Central memory CD8-positive, alpha-beta T cell (primary cell): ENCODE results near the gene PRMT1.

ENCODE experiments used
- ATAC-seq: fragments of 150-1000 bp; cut with Tn5 transposase; replicated peaks from 2 replicates; pipeline ENCODE4 v1.10.0; 2022; ENCODE audit warnings: mild to moderate bottlenecking, moderate FRiP score, moderate number of reproducible peaks; ENCODE audit not compliant: poor library complexity, severe bottlenecking; ENCODE audit errors: extremely low read depth
- DNase-seq, 2 donors: peaks; one replicate each; pipeline ENCODE4 v3.0.0; 2021; ENCODE audit warnings: low spot score in 2 of 2
- H3K27ac Mint-ChIP-seq: one replicate; pipeline ENCODE4 v1.8.0; 2022; ENCODE audit warnings: low read depth, mild to moderate bottlenecking, moderate library complexity, mixed read lengths
- H3K27me3 Mint-ChIP-seq: one replicate; pipeline ENCODE4 v1.8.0; 2022; ENCODE audit warnings: mixed read lengths
- H3K36me3 Mint-ChIP-seq: one replicate; pipeline ENCODE4 v1.8.0; 2022; ENCODE audit warnings: mild to moderate bottlenecking, moderate library complexity, mixed read lengths; ENCODE audit not compliant: insufficient read depth
- H3K4me1 Mint-ChIP-seq: one replicate; pipeline ENCODE4 v1.8.0; 2022; ENCODE audit warnings: mixed read lengths
- H3K4me3 Mint-ChIP-seq: one replicate; pipeline ENCODE4 v1.8.0; 2022; ENCODE audit warnings: mild to moderate bottlenecking, moderate library complexity, mixed read lengths
- H3K9me3 Mint-ChIP-seq: one replicate; pipeline ENCODE4 v1.8.0; 2022; ENCODE audit warnings: mixed read lengths

The PRMT1 gene

DNA sequence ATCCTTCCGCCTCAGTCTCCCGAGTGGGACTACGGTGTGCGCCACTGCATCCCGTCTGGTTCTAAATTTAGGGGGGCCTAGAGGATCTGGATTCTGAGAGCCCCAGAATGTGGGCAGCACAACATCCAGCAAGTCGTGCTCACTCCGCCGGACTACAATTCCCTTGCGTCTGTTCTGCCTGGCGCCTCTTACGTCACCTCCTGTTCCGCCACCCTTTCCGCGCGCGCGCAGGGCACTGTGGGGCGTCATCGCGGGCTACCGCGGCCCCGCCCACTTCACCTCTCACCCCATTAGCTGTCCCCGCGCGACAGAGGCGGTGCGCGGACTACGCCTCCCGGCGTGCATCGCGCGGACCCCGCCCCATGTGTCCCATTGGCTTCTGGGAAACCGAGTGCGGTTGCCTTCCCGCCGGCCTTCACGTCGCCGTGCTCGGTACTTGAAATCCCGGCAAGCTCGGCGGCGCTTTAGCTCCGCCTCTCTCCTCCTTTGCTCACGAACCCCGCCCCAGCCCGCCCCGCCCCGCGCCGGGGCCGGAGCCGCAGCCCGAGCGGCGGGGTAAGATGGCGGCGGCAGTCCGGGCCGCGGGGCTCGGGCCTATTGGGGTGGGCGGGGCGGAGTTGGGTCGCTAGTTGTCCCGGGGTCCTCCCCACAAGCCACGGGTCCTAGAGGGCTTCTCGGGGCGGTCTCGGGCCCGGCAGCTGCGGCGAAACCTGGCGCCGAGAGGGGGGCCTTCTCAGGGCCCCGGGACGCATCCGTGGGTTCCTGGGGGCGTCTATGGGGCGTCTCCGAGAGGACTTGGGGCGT, 35.2 kb upstream of the PRMT1 start, which contains the start of gene SCAF1:
Gene SCAF1, plus strand, starts transcription at position 522 of the 804 bp plus-strand sequence. CDS start 2,818 bp downstream, outside the sequence.
- no peaks in the 10 kb centered on the region for H3K9me3 Mint-ChIP-seq
- ATAC-seq, result peak; percentile 58
- H3K27ac Mint-ChIP-seq, result peak within 1 kb of the TSS; percentile 96
- peaks cover 30% of the 10 kb centered on the region for H3K36me3 Mint-ChIP-seq
- H3K27me3 Mint-ChIP-seq, result no peaks in the 10 kb centered on the region
- peak; percentile 97 to 100 for DNase-seq
- H3K4me3 Mint-ChIP-seq, result peak within 1 kb of the TSS; percentile 92
- peaks cover 71% of the 10 kb centered on the region for H3K4me1 Mint-ChIP-seq

DNA sequence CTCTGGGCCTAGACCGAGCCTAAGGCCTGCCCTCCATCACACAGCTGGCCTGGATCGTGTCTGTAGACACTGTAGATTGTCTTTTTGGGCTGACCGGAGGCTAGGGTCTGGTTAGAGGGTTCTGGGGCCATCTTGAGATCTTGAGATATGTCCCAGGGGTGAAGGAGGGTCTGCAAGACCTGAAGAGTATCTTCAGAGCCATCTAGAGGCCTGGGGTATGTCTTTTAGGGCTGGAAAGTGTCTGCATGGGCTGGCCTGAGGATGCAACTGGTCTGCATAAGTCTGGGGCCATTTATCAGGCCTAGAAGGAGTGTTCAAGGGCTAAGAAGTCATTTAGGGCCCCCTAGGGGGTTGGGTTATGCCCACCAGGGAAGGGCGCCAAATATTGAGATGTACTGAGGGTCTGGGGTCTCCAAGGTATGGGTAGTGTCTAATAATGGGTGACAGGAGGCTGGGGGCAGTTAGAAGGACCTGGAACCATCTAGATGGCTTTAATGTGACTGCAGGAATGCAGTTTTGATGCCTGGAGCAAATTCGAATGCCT, 34.5 kb upstream of the PRMT1 start:
- Mint-ChIP-seq H3K27me3 (no peaks in the 10 kb centered on the region), H3K4me3 (peak overlapping the region; percentile 92), H3K4me1 (peaks cover 70% of the 10 kb centered on the region), H3K36me3 (peaks cover 31% of the 10 kb centered on the region), H3K9me3 (no peaks in the 10 kb centered on the region), H3K27ac (peak overlapping the region; percentile 96)
- DNase-seq, result no peak
- ATAC-seq, result no peak

DNA sequence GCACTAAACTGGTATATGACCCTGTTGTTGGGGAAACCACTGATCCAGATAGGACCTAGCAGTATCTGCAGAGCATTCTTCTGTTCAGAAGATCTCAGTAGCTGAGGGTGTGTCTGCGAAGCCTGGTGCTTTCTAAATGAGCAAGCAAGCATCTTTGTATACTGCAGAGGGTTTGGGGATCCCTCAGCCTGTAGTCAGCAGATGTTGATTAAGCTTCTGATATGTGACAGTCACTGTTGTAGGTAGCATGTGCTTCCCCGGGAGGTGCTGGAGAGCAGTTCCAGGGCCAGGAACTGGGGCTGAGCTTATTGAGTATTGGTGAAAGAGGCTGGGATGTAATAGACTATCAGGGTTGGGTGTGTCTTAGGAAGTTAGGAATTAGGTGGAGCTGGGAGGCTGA, 33.6 kb upstream of the PRMT1 start:
- H3K36me3 Mint-ChIP-seq, result peaks cover 33% of the 10 kb centered on the region
- no peak overlapping the region for H3K27ac Mint-ChIP-seq
- no peaks in the 10 kb centered on the region for H3K27me3 Mint-ChIP-seq
- DNase-seq (no peak), ATAC-seq (no peak)
- peaks cover 60% of the 10 kb centered on the region for H3K4me1 Mint-ChIP-seq
- no peak overlapping the region for H3K4me3 Mint-ChIP-seq
- no peaks in the 10 kb centered on the region for H3K9me3 Mint-ChIP-seq

DNA sequence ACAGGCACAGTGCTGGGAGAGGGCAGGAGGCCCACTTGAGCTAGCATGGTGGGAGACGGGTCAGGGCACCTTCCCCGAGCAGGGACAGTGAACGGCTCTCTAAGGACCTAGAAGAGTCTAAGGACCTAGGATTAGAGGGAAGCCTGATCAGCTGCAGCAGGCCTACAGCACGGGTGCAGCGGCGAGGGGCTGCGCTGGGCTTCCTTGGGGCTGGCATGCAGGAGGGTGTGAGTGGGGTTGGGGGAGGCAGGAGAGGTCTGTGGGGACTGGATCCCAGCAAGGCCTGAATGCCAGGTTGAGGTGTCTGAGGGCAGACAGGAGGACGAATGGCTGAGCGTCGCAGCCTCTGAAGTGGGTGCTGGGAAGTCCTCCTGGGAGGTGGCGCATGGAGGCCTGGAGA, 31.5 kb upstream of the PRMT1 start:
- Mint-ChIP-seq H3K27ac (peak overlapping the region; percentile 57), H3K9me3 (no peaks in the 10 kb centered on the region)

DNA sequence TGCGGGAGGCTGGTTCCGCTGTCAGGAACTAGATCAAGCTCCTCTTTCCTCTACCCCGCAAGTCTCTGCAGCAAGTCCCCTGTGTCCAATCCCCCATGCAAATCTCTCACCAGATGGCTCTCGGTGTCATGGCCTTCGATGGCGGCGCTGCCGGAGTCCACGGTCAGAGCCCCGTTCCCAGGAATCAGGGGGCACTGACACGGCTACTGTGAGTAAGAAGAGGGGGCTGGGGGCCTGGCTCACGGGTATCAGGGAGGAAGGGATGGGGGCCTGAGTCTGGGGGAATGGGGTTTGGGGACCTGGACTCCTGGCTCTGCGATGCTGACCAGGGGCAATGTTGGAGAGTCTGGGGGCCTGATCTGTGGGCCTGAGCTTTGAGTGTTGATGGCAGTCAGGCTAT, 31.1 kb upstream of the PRMT1 start:
- H3K9me3 Mint-ChIP-seq, result no peaks in the 10 kb centered on the region
- H3K36me3 Mint-ChIP-seq, result peaks cover 34% of the 10 kb centered on the region
- no peak overlapping the region for H3K27ac Mint-ChIP-seq
- peaks cover 40% of the 10 kb centered on the region for H3K4me1 Mint-ChIP-seq
- H3K4me3 Mint-ChIP-seq, result no peak overlapping the region
- ATAC-seq, result no peak
- H3K27me3 Mint-ChIP-seq, result no peaks in the 10 kb centered on the region
- no peak for DNase-seq

More for the DNA sequence above, 31.5 kb upstream of the PRMT1 start:
- Mint-ChIP-seq H3K36me3 (peaks cover 37% of the 10 kb centered on the region), H3K4me3 (no peak overlapping the region), H3K4me1 (peaks cover 44% of the 10 kb centered on the region), H3K27me3 (no peaks in the 10 kb centered on the region)
- DNase-seq (no peak), ATAC-seq (no peak)

DNA sequence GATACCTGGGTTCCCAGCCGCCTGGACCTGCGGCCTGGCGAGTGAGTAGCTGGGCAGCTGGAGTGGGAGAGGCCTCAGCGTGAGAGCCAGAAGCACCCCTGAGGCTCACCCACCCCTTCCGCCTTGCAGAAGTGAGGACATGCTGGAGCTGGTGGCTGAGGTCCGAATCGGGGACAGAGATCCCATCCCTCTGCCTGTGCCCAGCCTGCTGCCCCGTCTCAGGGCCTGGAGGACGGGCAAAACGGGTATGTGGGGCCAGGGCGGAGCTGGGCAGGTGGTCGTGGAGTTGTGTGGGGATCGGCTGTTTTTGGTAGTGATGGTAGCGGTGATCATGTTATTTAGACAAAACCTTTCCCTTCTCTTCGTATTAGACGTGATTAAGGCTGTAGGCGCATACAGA, 30.5 kb upstream of the PRMT1 start:
- H3K4me1 Mint-ChIP-seq, result peaks cover 36% of the 10 kb centered on the region
- DNase-seq (no peak), ATAC-seq (no peak)
- no peaks in the 10 kb centered on the region for H3K27me3 Mint-ChIP-seq
- H3K36me3 Mint-ChIP-seq, result peaks cover 31% of the 10 kb centered on the region
- no peak overlapping the region for H3K27ac Mint-ChIP-seq
- no peak overlapping the region for H3K4me3 Mint-ChIP-seq
- H3K9me3 Mint-ChIP-seq, result no peaks in the 10 kb centered on the region

DNA sequence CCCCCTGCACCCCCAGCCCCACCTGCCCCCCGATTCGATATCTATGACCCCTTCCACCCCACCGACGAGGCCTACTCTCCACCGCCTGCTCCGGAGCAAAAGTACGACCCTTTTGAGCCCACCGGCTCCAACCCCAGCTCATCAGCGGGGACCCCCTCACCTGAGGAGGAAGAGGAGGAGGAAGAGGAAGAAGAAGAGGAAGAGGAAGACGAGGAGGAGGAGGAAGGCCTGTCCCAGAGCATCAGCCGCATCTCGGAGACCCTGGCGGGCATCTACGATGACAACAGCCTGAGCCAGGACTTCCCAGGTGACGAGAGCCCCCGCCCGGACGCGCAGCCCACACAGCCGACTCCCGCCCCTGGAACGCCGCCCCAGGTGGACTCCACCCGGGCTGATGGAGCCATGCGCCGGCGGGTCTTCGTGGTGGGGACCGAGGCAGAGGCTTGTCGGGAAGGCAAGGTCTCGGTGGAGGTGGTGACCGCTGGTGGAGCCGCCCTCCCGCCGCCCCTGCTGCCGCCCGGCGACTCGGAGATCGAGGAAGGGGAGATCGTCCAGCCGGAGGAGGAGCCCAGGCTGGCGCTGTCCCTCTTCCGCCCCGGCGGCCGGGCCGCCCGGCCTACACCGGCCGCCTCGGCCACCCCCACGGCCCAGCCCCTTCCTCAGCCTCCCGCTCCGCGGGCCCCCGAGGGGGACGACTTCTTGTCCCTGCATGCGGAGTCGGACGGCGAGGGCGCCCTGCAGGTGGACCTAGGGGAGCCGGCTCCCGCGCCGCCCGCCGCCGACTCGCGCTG, 25.8 kb upstream of the PRMT1 start:
- Mint-ChIP-seq H3K9me3 (no peaks in the 10 kb centered on the region), H3K4me1 (no peaks in the 10 kb centered on the region), H3K27ac (no peak overlapping the region), H3K4me3 (no peak overlapping the region), H3K36me3 (peaks cover 27% of the 10 kb centered on the region), H3K27me3 (no peaks in the 10 kb centered on the region)
- no peak for DNase-seq
- ATAC-seq, result no peak

DNA sequence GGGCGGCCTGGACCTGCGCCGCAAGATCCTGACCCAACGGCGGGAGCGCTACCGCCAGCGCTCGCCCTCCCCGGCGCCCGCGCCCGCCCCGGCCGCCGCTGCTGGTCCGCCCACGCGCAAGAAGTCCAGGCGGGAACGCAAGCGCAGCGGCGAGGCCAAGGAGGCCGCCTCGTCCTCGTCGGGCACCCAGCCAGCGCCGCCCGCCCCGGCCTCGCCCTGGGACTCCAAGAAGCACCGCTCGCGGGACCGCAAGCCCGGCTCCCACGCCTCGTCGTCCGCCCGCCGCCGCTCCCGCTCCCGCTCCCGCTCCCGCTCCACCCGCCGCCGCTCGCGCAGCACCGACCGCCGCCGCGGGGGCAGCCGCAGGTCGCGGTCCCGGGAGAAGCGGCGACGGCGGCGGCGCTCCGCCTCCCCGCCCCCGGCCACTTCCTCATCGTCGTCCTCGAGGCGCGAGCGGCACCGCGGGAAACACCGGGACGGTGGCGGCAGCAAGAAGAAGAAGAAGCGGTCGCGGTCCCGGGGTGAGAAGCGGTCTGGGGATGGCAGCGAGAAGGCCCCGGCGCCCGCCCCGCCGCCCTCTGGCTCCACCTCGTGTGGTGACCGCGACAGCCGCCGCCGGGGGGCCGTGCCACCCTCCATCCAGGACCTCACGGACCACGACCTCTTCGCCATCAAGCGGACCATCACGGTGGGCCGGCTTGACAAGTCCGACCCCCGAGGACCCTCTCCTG, 25.1 kb upstream of the PRMT1 start:
- no peak overlapping the region for H3K27ac Mint-ChIP-seq
- no peaks in the 10 kb centered on the region for H3K9me3 Mint-ChIP-seq
- no peaks in the 10 kb centered on the region for H3K4me1 Mint-ChIP-seq
- no peak overlapping the region for H3K4me3 Mint-ChIP-seq
- peaks cover 25% of the 10 kb centered on the region for H3K36me3 Mint-ChIP-seq
- DNase-seq (no peak), ATAC-seq (no peak)
- H3K27me3 Mint-ChIP-seq, result no peaks in the 10 kb centered on the region

DNA sequence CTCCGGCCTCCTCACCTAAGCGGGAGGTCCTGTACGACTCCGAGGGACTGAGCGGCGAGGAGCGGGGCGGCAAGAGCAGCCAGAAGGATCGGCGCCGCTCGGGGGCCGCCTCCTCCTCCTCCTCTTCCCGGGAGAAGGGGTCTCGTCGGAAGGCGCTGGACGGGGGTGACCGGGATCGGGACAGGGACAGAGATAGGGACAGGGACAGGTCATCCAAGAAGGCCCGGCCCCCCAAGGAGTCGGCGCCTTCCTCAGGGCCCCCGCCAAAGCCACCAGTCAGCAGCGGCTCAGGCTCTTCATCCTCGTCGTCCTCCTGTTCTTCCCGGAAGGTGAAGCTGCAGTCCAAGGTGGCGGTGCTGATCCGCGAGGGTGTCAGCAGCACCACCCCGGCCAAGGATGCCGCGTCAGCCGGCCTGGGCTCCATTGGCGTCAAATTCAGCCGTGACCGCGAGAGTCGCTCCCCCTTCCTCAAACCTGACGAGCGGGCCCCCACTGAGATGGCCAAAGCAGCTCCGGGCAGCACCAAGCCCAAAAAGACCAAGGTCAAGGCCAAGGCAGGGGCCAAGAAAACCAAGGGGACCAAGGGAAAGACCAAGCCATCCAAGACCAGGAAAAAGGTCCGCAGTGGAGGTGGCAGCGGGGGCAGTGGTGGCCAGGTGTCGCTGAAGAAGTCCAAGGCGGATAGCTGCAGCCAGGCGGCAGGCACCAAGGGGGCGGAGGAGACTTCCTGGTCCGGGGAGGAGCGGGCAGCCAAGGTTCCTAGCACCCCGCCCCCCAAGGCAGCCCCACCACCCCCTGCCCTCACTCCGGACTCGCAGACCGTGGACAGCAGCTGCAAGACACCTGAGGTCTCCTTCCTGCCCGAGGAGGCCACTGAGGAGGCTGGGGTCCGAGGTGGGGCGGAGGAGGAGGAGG, 24.3 kb upstream of the PRMT1 start:
- DNase-seq, result no peak
- no peaks in the 10 kb centered on the region for H3K9me3 Mint-ChIP-seq
- peaks cover 29% of the 10 kb centered on the region for H3K36me3 Mint-ChIP-seq
- H3K27ac Mint-ChIP-seq, result no peak overlapping the region
- ATAC-seq, result no peak
- H3K27me3 Mint-ChIP-seq, result no peaks in the 10 kb centered on the region
- H3K4me1 Mint-ChIP-seq, result no peaks in the 10 kb centered on the region
- H3K4me3 Mint-ChIP-seq, result no peak overlapping the region

DNA sequence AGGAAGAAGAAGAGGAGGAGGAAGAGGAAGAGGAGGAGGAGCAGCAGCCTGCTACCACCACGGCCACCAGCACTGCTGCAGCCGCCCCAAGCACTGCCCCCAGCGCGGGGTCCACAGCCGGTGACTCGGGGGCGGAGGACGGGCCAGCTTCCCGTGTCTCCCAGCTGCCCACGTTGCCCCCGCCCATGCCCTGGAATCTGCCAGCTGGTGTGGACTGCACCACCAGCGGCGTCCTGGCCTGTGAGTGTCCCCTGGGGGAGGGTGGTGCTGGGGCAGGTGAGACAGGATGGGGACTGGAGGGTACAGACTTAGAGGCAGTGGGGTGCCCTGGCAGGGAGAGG, 23.6 kb upstream of the PRMT1 start:
- ATAC-seq, result no peak
- no peaks in the 10 kb centered on the region for H3K4me1 Mint-ChIP-seq
- no peak overlapping the region for H3K4me3 Mint-ChIP-seq
- no peak for DNase-seq
- peaks cover 27% of the 10 kb centered on the region for H3K36me3 Mint-ChIP-seq
- H3K27me3 Mint-ChIP-seq, result no peaks in the 10 kb centered on the region
- H3K9me3 Mint-ChIP-seq, result no peaks in the 10 kb centered on the region
- H3K27ac Mint-ChIP-seq, result no peak overlapping the region

DNA sequence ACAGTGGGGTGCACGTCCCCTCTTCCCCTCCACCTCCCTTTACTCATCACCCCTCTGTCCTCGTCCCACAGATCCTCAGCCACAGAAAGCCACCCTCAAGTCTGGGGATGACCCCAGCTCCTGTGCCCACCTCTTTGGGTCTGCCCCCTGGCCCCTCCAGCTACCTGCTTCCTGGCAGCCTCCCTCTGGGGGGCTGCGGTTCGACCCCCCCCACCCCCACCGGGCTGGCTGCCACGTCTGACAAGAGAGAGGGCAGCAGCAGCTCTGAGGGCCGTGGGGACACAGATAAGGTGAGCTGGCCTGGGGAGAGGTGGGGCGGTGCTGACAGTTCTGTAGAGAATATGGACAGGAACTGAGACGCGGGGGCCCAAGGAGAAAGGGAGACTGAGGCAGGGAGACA, 22.5 kb upstream of the PRMT1 start:
- Mint-ChIP-seq H3K4me3 (no peak overlapping the region), H3K27ac (no peak overlapping the region), H3K27me3 (no peaks in the 10 kb centered on the region), H3K4me1 (no peaks in the 10 kb centered on the region), H3K36me3 (peaks cover 26% of the 10 kb centered on the region), H3K9me3 (no peaks in the 10 kb centered on the region)
- no peak for DNase-seq
- ATAC-seq, result no peak
